ENCODE data around the gene MCTS1.
"Not testable (repeated sequence)": the region's sequence is repeated elsewhere in the genome, so short reads cannot be mapped to it uniquely, and the experiment has no call there.

MCTS1 gene

DNA sequence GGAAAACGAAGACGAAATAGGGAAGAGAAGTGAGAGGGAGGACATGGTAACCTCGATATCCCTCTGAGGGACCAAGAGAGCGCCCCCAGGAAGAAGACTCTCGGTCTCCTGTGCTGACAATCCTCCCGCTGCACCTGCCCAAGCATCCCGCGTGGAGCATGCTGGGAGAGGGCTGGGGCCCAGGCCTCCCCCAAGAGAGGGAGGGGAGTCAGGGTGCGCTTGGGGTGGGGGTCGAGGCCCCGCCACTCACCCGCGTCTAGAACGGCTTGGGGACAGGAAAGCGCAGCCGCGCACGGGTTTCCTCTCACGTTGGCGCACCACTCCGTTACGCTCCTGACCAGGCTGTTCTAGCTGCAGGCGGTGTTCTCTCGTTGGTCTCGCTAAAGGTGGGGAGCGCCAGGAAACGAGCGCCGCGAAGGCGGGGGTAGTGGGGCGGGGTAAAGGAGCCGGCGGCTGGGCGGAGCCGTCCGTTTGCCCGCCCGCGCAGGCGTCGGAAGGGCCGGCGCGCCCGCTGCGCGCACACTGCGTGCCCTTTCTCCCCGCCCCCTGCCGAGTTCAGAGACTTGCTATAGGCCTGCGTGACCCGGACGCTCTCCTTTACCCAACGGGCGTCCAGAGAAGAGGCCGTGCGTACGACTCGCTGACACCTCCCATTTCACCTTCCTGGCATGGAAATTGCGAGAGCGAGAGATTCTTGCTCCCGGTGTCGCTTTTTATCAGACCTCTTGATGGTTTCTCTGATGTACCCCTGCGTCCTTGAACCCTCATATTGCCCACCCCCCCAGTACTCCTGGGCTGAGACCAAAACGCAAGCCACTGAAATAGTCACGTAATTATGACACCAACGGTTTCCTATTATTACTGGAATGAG lies 26.0 kb downstream of the MCTS1 start, which contains the start of gene C1GALT1C1:
Gene C1GALT1C1, minus strand, starts transcription at position 388 of the 871 bp plus-strand sequence. CDS start 2,888 bp downstream, outside the sequence.
- peak; percentile 90 for DNase-seq (ENCODE audit: low spot score)

DNA sequence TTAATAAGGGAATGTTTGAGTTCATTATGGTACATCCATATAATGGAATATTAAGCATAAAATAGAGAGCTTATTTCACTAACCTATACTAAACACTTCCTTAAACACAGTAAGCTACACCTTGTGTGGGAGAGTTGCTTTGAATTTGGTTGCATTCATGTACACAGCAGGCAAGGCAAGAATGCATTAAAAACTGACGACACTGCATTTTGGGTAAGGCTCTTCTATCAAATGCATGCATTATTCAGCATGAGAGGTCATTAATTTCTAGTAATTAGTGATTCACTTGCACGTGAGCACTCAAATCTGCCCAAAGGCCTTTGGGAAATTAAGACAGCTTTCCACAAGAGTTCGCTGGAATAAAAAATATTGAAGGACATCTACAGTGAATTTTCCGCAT lies 34.7 kb downstream of the MCTS1 start:
- no peak for DNase-seq (ENCODE audit: low spot score)

DNA sequence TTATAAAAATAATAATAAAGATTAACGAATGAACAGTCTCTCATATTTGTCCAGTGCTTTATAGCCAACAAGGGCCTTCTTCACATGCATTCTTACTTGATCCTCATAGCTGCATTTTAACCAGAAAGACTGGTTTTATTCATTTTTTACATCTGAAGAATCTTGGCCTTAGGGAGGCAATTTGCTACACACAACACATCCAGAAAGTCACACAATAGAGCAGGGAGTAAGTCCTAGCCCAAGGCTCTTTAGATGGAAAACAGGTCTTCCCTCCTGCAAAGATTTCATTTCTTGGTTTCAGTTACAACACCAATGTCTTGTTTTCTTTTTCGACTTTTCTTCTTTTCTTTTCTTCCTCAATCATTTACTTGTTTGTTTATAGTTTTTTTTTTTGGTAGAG lies 39.0 kb downstream of the MCTS1 start:
- DNase-seq (ENCODE audit: low spot score) = no peak

DNA sequence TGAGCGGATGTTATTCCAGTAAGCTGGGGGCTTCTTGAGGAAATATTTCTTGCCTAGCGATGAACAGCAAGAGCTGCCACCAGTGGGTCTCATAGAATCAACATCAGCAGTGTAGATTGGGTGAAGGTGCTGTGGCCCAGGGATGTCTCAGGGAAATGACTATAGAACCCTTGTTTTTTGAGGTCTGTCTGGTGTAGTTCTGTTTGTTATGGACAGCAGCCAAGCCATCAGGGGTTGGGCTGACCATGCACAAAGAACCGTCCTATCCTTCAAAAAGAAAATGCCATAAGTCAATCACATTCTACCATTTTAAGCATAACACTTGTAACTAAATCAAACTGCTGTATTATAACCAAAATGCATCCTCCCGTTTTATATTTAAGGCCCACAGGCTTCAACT lies 43.2 kb downstream of the MCTS1 start:
- no peak for DNase-seq (ENCODE audit: low spot score)

DNA sequence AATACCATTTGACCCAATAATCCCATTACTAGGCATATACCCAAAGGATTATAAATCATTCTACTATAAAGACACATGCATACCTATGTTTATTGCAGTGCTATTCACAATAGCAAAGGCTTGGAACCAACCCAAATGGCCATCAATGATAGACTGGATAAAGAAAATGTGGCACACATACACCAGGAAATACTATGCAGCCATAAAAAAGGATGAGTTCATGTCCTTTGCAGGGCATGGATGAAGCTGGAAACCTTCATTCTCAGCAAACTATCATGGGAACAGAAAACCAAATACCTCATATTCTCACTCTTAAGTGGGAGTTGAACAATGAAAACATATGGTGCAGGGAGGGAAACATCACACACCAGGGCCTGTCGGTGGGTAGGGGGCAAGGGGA lies 48.4 kb downstream of the MCTS1 start:
- not testable (repeated sequence) for DNase-seq (ENCODE audit: low spot score)

DNA sequence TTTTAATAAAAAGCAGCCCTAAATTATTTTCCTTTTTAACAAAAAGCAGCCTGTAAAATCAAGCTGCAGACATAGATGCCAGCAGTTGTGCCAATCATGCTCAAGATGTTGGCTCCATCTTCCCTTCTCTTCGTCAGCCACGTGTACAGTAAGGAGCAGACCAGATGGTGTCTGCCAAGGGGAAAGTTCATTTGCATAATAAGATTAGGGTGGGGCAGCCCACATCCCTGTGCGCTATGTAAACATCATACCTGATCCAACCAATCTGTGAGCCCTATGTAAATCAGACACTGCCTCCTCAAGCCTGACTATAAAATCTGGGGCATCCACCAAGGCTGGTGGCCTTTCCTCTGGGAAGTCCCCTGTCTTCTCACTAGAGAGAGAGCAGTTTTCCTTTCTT lies 49.1 kb downstream of the MCTS1 start:
- no peak for DNase-seq (ENCODE audit: low spot score)

DNA sequence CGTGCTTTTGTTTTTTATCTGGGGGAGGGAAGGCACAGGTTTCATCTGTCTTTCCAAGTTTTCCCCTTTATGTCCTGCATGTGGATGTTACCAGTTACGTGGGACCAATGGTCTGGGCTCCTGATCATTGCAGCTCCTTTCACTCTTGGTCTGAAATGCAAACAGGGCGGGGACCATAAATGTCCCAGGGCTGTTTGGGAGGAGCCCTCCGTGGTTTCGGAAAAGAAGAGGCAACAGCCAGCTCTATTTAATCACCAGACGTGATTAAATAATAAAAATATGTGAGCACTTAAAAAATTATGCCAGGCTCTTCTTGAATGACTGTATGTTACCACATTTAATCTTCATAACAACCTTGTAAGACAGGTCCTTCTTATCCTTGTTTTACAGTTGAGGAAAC lies 56.7 kb downstream of the MCTS1 start:
- no peak for DNase-seq (ENCODE audit: low spot score)

All from activated CD4-positive, alpha-beta T cell treated with anti-CD3 and anti-CD28 coated beads, Interleukin-2, Interleukin-4, amounts not matched to agents 100 ng/mL and 50 ng/mL, durations not matched to agents 16 hours and 8 hours (primary cell).